ENCODE measurements around the gene CDH13. TPM values are rescaled to one million over a fixed set of nuclear protein-coding genes. Genes with fewer than 3 reads are reported as not detected.

The CDH13 gene
- polyA plus RNA-seq, 1 donor from 2014 or later, result 3.2 TPM

- no peak for TF ChIP-seq POLR2AphosphoS5 (IDR thresholded peaks at IDR 0.05)
- no peak for TF ChIP-seq SMC3 (conservative IDR thresholded peaks at IDR 0.05; ENCODE audit: poor library complexity)
- no peak for TF ChIP-seq EZH2 (IDR thresholded peaks at IDR 0.05; ENCODE audit: borderline replicate concordance, insufficient read depth, low read length, poor library complexity, severe bottlenecking)
- no peak for TF ChIP-seq RAD21 (conservative IDR thresholded peaks at IDR 0.05)
- TF ChIP-seq REST (IDR thresholded peaks at IDR 0.05; ENCODE audit: borderline replicate concordance), result no peak
- TF ChIP-seq CTCF (IDR thresholded peaks at IDR 0.05; ENCODE audit: poor library complexity, severe bottlenecking), result no peak
- TF ChIP-seq TAF1 (IDR thresholded peaks at IDR 0.05; ENCODE audit: low read depth), result no peak
- no peak for TF ChIP-seq EP300 (conservative IDR thresholded peaks at IDR 0.05; ENCODE audit: poor library complexity, severe bottlenecking)
- no peak for TF ChIP-seq MXI1 (conservative IDR thresholded peaks at IDR 0.05; ENCODE audit: poor library complexity, severe bottlenecking)
- Histone ChIP-seq H3K9me2 (ENCODE audit: insufficient read depth, low read length) (no peaks in the 10 kb centered on the region), H3K27me3 (ENCODE audit: insufficient read depth, low read depth, low read length) (no peaks in the 10 kb centered on the region), H3K9ac (ENCODE audit: low read length) (no peak overlapping the region), H3K79me2 (replicated peaks; ENCODE audit: insufficient read depth, low read length) (no peaks in the 10 kb centered on the region), H3F3A (ENCODE audit: insufficient read depth, low read length, poor library complexity, severe bottlenecking) (no peaks in the 10 kb centered on the region), H3K4me2 (ENCODE audit: low read length) (no peak overlapping the region), H3K9me3 (ENCODE audit: low read length) (no peaks in the 10 kb centered on the region), H3K27ac (ENCODE audit: low read length) (no peak overlapping the region), H3K36me3 (ENCODE audit: insufficient read depth, low read length) (no peaks in the 10 kb centered on the region), H3K4me3 (ENCODE audit: low read length) (no peak overlapping the region), H2AFZ (ENCODE audit: low read depth, low read length) (no peak overlapping the region), H4K20me1 (ENCODE audit: insufficient read depth) (no peaks in the 10 kb centered on the region)
These were observed 1115.5 kb downstream of the CDH13 start for GRCh38 chr16:83742124-83742899.

- no peaks in the 10 kb centered on the region for H3K79me2 ChIP-seq (replicated peaks; ENCODE audit: insufficient read depth, low read length)
- no peak overlapping the region for H3K9ac ChIP-seq (ENCODE audit: low read length)
- H3F3A ChIP-seq (ENCODE audit: insufficient read depth, low read length, poor library complexity, severe bottlenecking), result no peaks in the 10 kb centered on the region
- no peaks in the 10 kb centered on the region for H3K9me2 ChIP-seq (ENCODE audit: insufficient read depth, low read length)
- no peak overlapping the region for H3K27ac ChIP-seq (ENCODE audit: low read length)
- no peaks in the 10 kb centered on the region for H3K27me3 ChIP-seq (ENCODE audit: insufficient read depth, low read depth, low read length)
- TF ChIP-seq POLR2AphosphoS5 (IDR thresholded peaks at IDR 0.05) (no peak), SMC3 (conservative IDR thresholded peaks at IDR 0.05; ENCODE audit: poor library complexity) (no peak), MXI1 (conservative IDR thresholded peaks at IDR 0.05; ENCODE audit: poor library complexity, severe bottlenecking) (no peak), CTCF (IDR thresholded peaks at IDR 0.05; ENCODE audit: poor library complexity, severe bottlenecking) (no peak), EZH2 (IDR thresholded peaks at IDR 0.05; ENCODE audit: borderline replicate concordance, insufficient read depth, low read length, poor library complexity, severe bottlenecking) (no peak), EP300 (conservative IDR thresholded peaks at IDR 0.05; ENCODE audit: poor library complexity, severe bottlenecking) (no peak), TAF1 (IDR thresholded peaks at IDR 0.05; ENCODE audit: low read depth) (no peak), RAD21 (conservative IDR thresholded peaks at IDR 0.05) (no peak), REST (IDR thresholded peaks at IDR 0.05; ENCODE audit: borderline replicate concordance) (no peak)
- H3K4me3 ChIP-seq (ENCODE audit: low read length), result no peak overlapping the region
- no peak overlapping the region for H3K4me2 ChIP-seq (ENCODE audit: low read length)
- H2AFZ ChIP-seq (ENCODE audit: low read depth, low read length), result no peak overlapping the region
- no peaks in the 10 kb centered on the region for H3K36me3 ChIP-seq (ENCODE audit: insufficient read depth, low read length)
- H3K9me3 ChIP-seq (ENCODE audit: low read length), result no peaks in the 10 kb centered on the region
- no peaks in the 10 kb centered on the region for H4K20me1 ChIP-seq (ENCODE audit: insufficient read depth)
These were observed 1116.5 kb downstream of the CDH13 start for GRCh38 chr16:83743241-83743640.

Data from neural cell (in vitro differentiated cells).